NB4 (cell line): Measurements from ENCODE around the gene LRP1B.

Source experiments
- DNase-seq: peaks from one replicate; pipeline ENCODE4 v3.0.0; 2010; ENCODE audit warnings: low read depth
- H3K4me3 ChIP-seq: one replicate; pipeline ENCODE4 v1.5.1; 2011; ENCODE audit warnings: mild to moderate bottlenecking, low read depth, low read length, moderate library complexity
- MYC ChIP-seq: IDR thresholded peaks from 2 replicates; pipeline ENCODE4 v1.6.1; 2011; ENCODE audit warnings: low read depth, low read length
- POLR2A ChIP-seq: IDR thresholded peaks from 2 replicates; pipeline ENCODE4 v1.6.1; 2011; ENCODE audit warnings: mild to moderate bottlenecking; ENCODE audit not compliant: insufficient read length; ENCODE audit errors: extremely low read depth
- TF ChIP-seq, protein P1 (sequence below): IDR thresholded peaks from one replicate; pipeline ENCODE4 v1.5.1; 2012; ENCODE audit warnings: low read depth, low read length
- TF ChIP-seq, protein P2 (sequence below): IDR thresholded peaks from 2 replicates; pipeline ENCODE4 v1.6.1; 2011; ENCODE audit warnings: low read depth, low read length

LRP1B gene

GRCh38 chr2:140808211-140808610, 1322.6 kb downstream of the LRP1B start:
- no peak for DNase-seq
- no peak overlapping the region for H3K4me3 ChIP-seq
- no peak for TF ChIP-seq POLR2A
- TF ChIP-seq, protein P1, sequence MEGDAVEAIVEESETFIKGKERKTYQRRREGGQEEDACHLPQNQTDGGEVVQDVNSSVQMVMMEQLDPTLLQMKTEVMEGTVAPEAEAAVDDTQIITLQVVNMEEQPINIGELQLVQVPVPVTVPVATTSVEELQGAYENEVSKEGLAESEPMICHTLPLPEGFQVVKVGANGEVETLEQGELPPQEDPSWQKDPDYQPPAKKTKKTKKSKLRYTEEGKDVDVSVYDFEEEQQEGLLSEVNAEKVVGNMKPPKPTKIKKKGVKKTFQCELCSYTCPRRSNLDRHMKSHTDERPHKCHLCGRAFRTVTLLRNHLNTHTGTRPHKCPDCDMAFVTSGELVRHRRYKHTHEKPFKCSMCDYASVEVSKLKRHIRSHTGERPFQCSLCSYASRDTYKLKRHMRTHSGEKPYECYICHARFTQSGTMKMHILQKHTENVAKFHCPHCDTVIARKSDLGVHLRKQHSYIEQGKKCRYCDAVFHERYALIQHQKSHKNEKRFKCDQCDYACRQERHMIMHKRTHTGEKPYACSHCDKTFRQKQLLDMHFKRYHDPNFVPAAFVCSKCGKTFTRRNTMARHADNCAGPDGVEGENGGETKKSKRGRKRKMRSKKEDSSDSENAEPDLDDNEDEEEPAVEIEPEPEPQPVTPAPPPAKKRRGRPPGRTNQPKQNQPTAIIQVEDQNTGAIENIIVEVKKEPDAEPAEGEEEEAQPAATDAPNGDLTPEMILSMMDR: no peak
- TF ChIP-seq, protein P2, sequence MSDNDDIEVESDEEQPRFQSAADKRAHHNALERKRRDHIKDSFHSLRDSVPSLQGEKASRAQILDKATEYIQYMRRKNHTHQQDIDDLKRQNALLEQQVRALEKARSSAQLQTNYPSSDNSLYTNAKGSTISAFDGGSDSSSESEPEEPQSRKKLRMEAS: no peak
- TF ChIP-seq MYC: no peak

DNA sequence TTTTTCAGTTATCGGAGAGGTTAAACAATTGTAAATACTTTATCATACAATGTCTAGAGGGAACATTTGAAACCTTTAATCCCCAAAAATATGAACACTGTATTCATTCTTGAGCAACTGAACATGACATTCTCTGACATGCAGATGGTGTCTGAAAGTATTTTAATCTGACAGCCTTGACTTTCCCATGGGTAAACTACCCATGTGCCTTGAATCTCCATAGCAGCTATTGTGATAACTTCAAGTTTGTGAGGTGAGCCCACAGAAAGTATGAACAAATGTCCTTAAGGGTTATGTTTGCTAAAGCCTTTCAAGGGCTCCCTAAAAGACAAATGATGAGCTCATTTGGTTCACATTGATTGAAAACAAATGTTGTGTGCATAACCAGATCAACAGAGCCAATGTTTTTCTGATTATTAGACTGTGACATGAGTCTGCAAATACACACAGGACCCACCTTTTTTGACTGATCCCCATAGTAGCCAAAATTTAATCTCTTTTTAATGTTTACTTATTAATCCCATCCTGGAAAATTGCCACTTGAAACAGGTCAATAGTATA, 1326.0 kb downstream of the LRP1B start:
- no peak for TF ChIP-seq POLR2A
- TF ChIP-seq, protein P1: no peak
- H3K4me3 ChIP-seq: no peak overlapping the region
- DNase-seq: no peak

- no peak overlapping the region for H3K4me3 ChIP-seq
- TF ChIP-seq, protein P1: no peak
- TF ChIP-seq, protein P2: no peak
- TF ChIP-seq MYC (no peak), POLR2A (no peak)
- no peak for DNase-seq
These were observed 1329.5 kb downstream of the LRP1B start for GRCh38 chr2:140801311-140801710.

DNA sequence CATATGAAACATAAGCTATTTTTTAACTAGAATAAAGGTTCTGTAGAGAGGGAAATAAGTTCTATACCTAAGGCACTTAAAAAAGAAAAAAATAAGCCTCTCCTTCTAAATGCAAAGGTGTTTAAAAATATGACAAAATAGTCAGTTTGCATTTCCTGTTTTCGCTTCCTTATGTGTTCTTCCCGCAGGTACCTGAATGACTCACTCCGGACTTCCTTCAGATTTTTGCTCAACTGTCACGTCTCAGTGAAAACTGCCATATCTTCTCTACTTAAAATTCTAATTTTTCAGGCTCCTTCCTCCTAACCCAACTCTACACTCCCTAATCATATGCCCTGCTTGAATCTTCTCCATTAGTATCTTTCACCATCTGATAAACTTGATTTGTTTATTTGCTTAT, 1333.1 kb downstream of the LRP1B start:
- no peak for DNase-seq
- no peak overlapping the region for H3K4me3 ChIP-seq
- TF ChIP-seq, protein P2: no peak
- TF ChIP-seq, protein P1: no peak
- TF ChIP-seq MYC (no peak), POLR2A (no peak)

- DNase-seq: no peak
- TF ChIP-seq, protein P2: no peak
- no peak for TF ChIP-seq POLR2A
- TF ChIP-seq MYC: no peak
- no peak overlapping the region for H3K4me3 ChIP-seq
These were observed 1339.0 kb downstream of the LRP1B start for GRCh38 chr2:140791802-140792201.

DNA sequence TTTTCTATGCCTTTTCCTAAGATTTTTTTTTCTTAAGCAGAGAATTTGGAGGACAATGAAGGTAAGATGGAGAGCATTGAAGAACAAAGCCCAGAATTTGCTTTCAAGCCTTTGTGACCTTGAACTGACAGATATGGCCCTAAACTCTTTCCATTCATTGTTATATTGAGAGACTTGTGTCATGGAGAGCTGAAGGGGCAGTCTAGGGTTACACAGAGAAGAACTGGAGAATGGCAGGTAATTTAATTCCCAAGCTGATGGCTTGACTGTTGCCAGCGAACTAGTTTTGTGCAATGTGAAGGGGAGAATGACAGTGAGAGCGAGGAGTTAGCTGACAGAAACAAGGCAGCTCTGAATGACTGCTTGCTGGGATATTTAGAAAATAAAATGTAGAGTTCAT, 1344.2 kb downstream of the LRP1B start:
- no peak for DNase-seq
- TF ChIP-seq POLR2A (no peak), MYC (no peak)
- TF ChIP-seq, protein P2: no peak
- TF ChIP-seq, protein P1: no peak
- H3K4me3 ChIP-seq: no peak overlapping the region
